Measurements from ENCODE around the gene EDAR.

- TF ChIP-seq, protein P1, sequence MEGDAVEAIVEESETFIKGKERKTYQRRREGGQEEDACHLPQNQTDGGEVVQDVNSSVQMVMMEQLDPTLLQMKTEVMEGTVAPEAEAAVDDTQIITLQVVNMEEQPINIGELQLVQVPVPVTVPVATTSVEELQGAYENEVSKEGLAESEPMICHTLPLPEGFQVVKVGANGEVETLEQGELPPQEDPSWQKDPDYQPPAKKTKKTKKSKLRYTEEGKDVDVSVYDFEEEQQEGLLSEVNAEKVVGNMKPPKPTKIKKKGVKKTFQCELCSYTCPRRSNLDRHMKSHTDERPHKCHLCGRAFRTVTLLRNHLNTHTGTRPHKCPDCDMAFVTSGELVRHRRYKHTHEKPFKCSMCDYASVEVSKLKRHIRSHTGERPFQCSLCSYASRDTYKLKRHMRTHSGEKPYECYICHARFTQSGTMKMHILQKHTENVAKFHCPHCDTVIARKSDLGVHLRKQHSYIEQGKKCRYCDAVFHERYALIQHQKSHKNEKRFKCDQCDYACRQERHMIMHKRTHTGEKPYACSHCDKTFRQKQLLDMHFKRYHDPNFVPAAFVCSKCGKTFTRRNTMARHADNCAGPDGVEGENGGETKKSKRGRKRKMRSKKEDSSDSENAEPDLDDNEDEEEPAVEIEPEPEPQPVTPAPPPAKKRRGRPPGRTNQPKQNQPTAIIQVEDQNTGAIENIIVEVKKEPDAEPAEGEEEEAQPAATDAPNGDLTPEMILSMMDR (IDR thresholded peaks at IDR 0.05), result no peak
- no peak for TF ChIP-seq POLR2A (IDR thresholded peaks at IDR 0.05)
- TF ChIP-seq EP300 (IDR thresholded peaks at IDR 0.05), result no peak
Measured at GRCh38 chr2:108959401-108959800, 29.6 kb downstream of the EDAR start.

Data from sigmoid colon (tissue), 4 donors.